GM12872 (cell line): Measurements from ENCODE around the gene DCAF6.

Source experiments
- TF ChIP-seq, protein P1 (sequence below): IDR thresholded peaks from 3 replicates; pipeline ENCODE4 v1.5.1; 2011; ENCODE audit warnings: low read depth, mild to moderate bottlenecking, low read length, moderate library complexity; ENCODE audit not compliant: insufficient read depth

The DCAF6 gene

DNA sequence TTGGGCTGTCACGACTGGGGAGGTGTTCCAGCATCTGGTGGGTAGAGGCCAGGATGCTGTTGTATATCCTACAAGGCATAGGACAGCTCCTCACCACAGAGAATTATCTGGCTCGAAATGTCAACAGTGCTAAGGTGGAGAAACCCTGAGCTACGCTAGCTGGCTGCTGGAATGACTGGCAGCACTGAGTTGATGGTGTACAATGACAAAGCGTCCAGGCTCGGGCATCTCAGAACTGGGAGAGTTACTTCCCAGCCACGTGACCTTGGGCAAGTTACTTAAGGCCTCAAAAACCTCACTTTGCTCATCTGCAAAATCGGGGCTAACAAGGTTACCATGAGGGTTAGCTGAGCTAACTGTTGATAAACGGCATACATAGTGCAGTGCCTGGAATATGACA, 164.9 kb downstream of the DCAF6 start:
- TF ChIP-seq, protein P1, sequence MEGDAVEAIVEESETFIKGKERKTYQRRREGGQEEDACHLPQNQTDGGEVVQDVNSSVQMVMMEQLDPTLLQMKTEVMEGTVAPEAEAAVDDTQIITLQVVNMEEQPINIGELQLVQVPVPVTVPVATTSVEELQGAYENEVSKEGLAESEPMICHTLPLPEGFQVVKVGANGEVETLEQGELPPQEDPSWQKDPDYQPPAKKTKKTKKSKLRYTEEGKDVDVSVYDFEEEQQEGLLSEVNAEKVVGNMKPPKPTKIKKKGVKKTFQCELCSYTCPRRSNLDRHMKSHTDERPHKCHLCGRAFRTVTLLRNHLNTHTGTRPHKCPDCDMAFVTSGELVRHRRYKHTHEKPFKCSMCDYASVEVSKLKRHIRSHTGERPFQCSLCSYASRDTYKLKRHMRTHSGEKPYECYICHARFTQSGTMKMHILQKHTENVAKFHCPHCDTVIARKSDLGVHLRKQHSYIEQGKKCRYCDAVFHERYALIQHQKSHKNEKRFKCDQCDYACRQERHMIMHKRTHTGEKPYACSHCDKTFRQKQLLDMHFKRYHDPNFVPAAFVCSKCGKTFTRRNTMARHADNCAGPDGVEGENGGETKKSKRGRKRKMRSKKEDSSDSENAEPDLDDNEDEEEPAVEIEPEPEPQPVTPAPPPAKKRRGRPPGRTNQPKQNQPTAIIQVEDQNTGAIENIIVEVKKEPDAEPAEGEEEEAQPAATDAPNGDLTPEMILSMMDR = no peak

DNA sequence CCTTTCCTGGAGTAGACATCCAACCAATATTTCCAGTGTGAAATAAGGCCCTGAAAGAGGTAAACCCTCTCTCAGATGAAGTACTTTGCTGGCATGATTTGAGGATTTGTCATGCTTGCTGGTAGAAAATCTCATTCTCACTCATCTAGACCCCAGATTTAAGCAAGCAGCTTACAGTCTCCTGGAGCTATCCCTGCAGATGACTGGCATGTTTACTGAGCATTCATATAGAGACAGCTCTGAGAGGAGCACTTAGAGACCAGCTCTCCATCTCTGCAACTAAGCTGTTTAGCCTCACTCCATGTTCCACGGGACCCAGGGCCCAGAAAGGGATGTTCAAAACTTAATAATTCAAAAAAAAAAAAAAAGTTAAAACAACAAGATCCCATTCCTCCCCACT, 166.0 kb downstream of the DCAF6 start:
- TF ChIP-seq, protein P1 = no peak

DNA sequence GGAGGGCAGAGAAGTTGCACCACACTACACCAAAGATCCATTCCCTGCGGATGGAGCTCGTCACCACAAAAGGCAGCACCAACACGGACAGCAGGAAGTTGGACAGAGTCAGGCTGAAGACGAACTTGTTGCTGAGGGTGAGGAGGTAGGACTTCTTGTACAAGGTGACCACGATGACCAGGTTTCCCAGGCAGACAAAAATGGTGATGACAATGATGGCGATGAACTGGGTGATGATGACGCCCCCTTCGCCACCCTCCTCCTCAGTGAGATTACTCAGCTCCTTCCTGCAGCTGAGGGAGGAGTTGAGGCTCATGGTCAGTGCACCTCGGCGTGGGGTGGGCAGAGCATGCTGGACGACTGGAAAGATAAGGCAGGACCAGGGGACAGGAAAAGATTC, 168.1 kb downstream of the DCAF6 start:
- TF ChIP-seq, protein P1 = no peak

DNA sequence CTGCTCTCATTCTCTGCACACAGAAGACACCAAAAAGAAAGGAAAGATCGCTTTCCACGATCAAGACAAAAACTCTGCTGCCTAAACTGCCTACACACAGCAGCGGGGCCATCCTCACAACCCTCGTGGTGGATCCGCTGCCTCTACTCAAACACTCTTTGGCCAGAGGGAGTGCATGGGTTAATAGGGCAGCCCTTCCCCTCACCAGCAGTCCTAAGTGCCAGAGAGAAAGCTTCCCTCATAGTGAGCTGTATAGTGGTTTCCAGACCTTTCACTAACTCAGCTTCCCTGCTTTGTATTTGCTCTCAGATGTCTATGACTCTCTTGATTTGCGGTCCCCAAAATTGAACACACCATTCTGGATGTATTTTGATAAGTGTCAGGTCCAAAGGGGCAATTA, 169.4 kb downstream of the DCAF6 start:
- TF ChIP-seq, protein P1 = no peak

DNA sequence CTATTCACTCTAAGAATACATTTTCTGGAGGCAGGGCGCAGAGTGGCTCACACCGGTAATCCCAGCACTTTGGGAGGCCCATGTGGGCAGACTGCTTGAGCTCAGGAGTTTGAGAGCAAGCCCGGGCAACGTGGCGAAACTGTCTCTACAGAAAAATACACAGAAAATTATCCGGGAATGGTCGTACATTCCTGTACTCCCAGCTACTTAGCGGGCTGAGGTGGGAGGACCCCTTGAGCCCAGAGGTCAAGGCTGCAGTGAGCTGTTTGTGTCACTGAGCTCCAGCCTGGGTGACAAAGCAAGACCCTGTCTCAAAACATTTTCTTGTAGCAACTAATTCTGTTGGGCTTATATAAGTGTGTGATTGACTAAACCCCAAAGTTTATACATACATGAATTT, 169.8 kb downstream of the DCAF6 start:
- TF ChIP-seq, protein P1 = no peak

DNA sequence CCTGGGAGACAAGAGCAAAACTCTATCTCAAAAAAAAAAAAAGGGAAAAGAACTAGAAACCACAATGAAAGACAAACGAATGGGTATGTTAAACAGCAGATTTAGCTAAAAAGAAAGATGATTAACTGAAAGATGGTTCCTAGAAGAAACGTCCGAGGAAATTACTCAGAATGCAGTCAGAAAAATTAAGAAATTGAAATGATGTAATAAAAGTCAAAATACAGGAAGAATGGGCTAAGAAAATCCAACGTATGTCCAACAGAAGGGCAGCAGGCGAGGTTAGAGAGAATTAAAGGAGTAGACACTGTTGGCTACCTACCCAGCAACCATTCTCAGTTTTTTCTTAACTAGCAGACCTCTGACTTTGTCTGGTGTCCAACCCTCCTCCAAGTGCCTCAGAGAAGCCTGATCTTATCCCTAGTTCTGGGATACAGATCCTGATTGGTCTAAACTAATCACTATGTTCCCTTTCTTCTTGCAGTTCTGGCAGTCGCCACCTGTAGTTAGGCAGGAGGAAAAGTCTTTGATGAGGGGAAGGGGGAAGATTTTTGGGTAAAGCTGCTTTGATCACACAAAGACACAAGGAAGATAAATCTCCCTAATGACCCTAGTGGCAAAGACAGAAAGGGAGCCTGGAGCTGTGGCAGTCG, 174.5 kb downstream of the DCAF6 start:
- TF ChIP-seq, protein P1 = no peak

DNA sequence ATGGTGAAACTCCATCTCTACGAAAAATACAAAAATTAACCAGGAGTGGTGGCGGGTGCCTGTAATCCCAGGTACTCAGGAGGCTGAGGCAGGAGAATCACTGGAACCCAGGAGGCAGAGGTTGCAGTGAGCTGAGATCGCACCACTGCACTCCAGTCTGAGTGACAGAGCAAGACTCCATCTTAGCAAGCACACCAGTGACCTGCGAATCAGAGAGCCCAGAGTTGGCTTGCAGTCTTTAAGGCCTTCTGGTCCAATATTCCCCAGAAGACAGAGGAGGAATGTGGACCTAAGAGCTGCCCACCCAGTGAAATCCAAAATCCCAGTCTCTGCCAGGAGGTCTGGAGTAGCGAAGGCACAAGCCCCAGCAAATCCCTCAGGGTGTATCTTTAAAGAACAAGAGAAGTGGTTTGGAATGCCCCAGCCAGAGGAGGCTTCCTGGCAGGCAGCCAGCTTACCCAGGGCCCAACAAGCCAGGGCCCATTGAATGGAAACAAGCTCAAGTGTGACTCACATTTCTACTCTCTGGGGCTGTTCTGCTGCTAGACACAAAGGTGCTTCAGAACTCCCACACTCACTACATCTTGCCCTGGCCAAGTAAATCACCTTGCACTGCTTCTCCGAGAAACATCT, 176.3 kb downstream of the DCAF6 start:
- TF ChIP-seq, protein P1 = no peak
